Activated CD4-positive, alpha-beta T cell treated with anti-CD3 and anti-CD28 coated beads, Interleukin-2, amount 50 U/mL, for 24 hours (primary cell): ENCODE data around the gene UBL7.
A peak's percentile ranks its signal among the peaks of the same experiment; 100 is the strongest.

ENCODE experiments used
- DNase-seq, 2 donors: peaks; one replicate each; pipeline ENCODE4 v3.0.0-alpha.2; 2020; ENCODE audit warnings: low read depth in 1 of 2, low spot score in 1 of 2

UBL7 gene

DNA sequence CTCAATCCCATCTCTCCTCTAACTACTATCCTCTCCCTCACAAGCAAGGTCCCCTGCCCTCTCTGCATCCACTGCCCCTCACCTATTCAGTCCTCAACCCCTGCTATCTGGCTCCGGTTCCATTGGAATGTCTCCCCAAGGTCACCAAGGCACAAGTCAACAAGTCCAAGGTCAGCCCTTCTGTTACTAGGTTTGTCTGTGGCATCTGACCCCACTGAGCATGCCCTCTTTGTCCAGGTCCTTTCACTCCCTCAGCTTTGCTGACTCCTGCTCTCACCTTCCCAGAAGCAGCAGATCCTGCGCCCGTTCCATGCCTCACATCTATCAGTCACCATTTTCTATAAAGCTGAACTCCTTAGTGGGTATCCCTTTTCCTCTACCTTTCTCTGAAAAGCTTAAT, 18.9 kb downstream of the UBL7 start:
- DNase-seq, result no peak

DNA sequence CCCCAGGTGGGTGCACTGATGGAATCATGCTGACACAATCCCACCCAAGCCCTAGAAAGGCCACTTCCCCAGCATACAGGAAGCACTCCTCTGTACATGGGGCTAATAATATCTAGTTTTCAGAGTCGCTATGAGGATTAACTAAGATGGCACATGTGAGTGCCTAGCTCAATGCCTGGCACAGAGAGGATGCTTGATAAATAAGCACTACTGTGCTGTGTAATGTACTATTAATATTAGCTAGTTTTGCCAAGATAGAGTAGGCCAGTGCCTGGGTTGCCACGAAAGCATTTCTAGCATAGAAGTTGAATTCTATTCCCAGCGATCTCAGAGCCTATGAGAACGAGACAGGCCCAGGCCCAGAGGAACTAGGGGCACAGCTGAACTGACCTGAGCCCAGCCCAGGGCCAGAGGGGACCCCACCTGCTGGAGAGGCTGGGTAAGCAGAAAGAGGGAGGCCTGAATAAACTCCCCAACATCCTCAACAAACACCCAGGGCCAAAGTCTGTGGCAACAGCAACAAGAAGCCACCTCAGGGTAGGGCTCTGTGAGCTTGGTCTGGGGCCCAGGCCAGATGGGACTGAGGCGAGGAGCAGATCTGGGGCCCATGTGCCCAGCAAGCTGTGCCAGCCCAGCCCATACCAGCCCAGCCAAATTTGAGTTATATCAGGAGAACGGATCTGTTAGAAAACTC, 19.6 kb downstream of the UBL7 start:
- DNase-seq, result no peak

DNA sequence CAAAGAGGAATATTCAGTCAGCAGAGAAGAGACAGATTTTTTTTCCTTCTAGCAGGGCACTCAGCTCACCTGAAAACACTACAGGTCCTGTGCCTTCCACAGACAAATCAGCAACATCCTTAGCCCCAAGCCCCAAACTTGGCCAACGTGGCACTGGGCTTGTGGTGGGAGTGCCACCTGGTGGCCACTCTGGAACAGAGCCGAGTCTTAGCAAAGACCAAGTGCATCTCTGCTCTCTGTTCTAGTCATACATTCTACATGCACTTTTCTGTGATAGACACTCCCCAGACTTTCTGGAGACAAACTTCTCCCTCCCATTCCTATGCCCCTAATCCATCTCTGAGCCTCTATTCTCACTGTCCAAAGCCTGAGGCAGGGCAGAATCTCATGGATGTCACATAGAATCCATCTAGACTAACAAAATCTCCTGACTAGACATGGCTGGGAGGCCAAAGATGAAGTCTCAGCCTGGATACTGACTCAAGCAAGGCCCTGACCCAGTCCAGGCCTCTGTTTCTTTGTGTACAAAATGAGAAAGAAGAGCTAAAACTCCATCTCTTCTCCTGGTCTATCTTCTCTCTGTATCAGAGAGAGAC, 22.1 kb downstream of the UBL7 start:
- peak; percentile 58 to 80 for DNase-seq

DNA sequence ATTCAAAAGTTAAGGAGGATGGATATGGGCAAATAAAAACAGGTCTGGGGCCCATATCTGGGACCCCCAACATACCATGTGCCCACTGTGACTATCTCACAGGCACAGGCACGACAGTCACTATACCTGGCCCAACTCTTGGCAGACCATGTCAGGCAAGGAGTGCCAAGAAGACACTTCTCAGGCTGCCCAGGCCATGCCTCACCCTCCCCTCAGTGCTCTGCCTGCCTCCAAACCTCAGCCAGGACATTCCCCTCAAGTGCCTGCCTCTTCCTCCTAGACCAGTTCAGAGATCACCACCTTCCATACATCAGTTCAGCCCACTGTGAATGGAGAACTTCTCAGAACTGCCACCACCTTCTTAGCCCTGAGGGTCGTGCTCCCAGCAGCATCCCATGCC, 22.8 kb downstream of the UBL7 start:
- no peak for DNase-seq

DNA sequence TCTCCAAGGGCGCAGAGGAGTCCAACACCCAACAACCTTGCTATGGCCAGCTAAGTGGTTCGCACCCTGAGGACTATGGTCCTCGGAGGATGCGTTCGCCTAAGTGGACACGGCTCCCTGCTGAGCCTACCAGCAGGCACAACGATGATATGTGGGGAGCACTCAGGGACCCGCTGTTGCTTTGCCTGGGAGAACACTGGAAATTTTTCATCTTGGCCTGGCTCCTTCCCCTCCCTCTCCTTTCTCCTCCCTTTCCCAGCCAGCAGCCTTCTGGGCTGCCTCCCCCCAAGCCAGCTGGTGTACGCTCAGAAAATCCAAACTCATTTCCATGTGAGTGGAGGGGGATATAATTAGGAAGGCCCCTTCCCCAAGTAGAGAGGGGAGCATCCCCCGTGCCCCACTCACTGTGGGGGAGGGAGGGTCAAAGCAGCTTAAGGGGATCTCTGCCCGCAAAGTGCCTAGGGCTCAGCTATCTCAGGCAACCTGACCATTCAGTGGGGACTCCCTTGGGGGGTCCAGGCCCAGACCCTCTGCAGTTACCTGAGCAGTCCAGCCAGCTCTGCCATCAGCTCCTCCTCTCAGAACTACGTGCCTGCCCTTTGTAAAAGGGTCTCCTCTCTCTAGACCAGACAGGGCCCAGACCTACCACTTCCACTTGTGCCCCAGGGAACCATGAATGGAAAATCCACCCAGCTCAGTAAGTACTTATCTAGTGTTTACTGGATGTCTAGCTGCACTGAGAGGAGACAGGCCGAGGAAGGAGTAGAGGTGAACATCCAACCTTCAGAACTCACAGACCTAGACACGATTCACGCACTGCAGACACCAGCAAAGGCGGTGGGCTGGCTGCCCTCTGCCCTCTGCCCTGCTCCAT, 26.5 kb downstream of the UBL7 start:
- no peak for DNase-seq

DNA sequence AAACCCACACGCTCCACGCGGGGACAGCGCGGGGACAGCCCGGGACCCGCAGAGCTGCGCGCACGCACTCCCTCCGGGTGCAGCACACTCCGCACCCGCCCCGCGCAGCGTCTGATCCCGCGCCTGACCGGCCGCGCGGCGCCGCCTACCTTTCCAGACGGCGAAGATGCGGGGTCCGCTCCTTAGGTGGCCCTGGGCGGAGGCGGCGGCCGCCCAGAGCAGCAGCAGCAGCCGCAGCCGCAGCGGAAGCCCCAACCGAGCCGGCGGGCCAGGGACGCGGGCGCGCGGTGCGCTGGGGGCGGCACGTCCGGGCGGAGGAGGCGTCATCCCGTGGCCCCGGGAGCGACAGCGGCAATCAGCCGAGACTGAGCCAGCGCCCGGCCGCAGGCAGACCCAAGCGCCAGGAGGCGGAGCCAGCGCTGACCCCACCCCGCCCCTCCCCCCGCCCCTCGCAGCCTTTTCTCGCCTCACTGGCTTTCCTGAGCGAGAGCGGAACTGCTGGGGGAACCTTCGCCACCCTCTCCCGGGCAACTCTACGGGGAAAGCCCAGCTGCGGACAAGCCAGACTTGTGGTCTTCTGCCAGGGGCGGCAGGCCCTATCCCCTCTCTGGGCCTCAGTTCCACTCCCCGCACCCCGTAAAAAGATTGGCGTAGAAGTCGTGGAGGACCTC, 27.2 kb downstream of the UBL7 start, which contains the start of gene SEMA7A:
Gene SEMA7A, minus strand, starts transcription at position 367 of the 671 bp plus-strand sequence. Its CDS starts 40 bp downstream, at position 327.
- DNase-seq, result peak; percentile 59 to 69

DNA sequence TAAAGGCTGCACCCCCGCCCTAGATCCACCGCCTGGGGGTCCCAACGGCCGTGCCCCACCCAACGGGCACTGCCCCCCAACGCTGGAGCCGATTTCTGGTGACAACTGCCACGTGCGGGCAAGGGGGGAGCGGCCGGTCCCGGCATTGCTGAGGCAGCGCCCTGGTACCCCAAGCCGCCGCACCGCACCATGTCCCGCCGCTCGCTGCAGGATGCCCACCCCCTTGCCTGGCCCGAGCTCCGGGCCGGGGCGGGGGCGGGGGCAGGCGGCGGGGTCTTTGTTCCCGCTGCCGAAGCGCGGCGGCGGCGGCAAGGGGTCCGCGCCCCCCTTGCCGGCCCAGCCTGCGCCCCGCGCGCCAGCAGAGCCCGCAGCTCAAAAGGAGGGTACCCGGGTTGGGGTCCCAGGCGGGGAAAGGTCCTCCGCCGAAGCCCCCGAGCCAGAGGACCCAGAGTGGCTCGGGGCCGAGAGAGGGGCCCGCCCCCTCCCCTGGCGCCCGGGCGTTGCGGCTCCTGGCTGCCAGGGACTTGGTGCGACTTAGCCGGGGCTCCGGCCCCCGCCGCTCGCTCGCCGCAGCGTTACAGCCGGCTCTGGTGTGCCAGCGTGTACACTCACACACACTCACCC, 27.9 kb downstream of the UBL7 start:
- no peak for DNase-seq

DNA sequence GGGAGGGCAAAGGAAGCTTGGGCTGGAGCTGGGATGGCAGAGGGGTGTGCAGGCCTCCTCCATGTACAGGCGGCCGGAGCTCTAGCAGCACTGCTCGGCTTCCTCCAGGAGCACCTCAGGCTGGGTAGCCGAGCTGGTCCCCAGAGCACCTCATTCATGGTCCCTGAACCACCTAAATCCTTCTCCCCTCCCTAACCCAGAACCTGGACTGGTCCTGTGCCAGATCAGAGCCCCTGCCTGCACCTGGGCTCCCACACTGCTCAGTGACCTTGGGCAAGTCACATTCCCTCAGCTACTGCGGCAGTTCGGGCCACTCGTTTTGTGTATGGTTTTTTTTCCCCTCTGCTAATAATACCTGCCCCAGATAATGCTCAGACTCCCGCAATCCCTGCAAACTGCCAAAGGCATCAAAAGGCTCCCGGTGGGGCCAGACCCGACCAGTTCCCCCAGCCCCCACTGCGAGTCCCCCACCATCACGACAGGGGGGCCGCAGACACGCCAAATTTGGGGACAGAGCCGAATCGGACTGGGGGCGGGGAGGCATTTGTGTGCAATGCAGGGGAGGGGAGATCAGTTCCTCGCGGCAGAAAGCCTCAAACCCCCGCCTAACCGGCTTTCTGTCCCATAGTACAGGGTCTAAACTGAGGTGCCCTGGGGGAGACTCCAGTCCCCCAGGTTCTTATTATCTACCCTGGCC, 28.5 kb downstream of the UBL7 start:
- DNase-seq, result no peak

DNA sequence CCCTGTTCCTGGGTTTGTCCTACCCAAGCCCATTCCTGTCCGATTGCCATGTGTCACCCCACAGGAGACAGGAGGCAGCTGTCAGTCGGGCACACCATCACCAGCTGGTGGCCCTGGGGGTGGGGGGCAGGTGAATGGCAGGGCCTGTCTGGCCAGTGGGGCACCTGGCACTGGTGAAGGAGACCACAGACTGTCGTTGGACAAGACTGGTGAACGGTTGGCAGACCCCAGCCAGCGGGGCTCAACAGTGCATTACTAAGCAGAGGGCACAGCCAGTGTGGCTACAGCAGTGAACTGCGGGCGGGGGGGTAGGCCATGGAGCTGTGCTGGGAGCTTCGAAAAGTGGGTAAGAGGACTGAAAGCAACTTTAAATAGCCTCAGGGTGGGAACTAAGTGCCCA, 29.3 kb downstream of the UBL7 start:
- DNase-seq, result no peak

DNA sequence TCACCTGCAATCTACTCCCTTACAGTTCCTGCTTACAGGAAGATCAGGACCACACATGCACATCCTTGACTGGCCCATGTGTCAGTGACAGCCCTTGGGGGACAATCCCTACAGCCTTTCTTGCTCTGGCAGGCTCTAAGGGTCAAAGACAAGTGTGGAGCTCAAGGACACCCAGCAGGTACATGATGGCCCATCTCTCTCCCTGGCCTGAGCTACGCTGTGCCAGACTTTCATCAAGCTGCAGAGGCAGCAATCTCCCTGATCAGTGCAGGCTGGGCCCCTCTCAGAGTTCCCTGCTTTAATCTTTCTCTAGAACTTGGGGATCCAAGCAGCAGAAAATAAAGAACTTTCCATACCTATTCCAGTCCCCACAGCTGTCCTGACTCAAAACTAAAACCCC, 29.8 kb downstream of the UBL7 start:
- no peak for DNase-seq

DNA sequence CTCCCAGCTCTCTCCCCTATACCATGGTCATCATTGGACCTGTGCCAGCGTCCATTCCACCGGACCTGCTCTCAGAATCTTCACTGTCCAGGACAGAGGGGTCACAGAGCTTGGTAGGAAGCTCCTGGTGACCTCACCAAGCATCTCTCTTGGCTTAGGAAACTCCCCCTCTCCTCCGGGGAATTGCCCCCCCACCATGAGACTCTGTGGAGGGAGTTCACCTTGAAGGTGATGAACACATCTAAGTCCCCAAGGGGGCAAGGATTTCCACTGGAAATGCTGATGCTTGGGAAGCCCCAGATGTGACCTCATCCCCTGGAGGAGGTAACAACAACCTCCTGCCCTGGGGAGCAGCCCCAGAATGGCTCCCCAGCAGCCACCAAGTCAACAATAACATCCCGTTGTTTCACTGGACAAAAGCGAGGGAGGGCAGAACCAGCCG, 30.4 kb downstream of the UBL7 start:
- DNase-seq, result no peak

DNA sequence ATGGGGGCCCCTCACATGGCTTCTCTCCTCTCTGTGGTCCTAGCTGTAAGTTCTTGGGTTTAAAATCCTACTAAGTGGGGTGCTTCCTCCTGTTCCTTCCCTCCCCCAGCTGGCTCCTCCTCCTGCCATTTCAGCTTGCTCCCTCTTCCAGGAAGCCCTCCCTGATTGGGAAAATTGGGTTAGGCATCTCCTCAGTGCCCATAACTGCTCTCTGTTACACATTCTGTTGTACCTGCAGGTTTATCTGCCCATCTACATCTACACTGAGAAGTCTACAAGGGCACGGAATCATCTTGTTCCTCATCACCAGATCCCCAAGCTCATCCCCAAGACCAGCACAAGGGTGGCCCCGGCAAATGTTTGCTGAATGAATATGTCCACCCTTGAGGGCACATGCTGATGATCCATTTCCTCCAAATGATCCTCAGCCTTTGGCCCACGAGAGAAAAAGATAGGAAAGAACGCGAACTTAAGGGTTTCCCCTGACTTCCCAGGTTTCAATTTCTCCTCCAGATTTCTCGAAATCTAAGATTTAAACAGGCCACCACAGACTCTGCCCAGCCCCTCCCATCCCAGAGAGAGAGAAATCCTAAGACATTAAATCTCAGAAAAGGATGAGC, 31.1 kb downstream of the UBL7 start:
- no peak for DNase-seq

DNA sequence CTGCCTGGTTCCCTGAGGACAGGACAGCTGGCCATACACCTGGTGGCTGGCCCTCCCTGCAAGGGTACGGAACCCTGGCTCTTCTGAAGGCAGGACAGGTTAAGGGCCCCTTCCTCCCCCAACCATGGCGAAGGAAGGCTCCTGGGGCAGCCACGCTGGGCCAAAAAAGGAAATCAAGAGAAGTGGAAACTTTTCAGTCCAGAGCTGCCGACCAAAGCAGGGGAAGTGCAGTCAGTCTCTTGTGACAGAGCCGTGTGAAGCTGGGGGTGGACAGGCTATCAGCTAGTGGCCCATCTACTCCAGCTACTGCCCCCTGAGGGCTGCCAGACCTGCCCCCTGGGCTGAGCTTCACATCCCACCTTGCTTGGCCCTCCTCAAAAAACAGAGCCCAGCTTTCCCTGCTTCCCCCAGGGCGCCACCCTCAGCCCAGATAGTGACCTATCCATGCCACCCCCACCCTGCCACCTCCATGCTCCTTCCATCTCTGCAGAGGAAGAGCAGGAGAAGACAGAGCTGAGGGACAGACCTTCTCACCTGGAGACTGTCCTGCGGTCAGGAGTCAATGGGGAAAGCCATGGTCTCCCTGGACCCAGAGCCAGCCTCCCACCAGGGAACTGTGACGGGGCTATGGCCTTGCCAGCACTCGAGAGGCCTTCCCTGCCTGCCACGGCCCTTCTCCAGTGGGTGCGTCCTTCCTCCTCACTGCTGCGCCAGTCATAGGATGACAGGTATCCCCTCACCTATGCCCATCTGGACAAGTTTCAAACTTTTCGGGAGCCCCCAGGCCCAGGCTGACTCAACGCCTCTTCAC, 31.8 kb downstream of the UBL7 start:
- no peak for DNase-seq

DNA sequence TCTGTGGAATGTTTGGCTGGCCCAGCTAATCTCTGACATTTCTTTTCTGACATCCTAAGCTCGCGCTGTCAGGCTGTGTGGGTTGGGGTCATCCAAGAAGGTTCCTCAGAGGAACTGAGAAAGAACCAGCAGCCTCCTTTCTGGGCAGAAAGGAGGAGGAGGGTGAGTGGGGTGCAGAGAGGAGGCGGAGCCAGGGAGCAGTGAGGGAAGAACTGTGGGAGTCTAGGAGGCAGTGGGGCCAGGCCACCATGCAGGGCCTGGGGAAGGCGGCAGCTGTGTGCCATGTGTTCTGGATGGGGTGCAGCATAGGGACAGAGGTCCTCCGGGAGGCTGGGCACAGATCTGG, 32.5 kb downstream of the UBL7 start:
- no peak for DNase-seq

DNA sequence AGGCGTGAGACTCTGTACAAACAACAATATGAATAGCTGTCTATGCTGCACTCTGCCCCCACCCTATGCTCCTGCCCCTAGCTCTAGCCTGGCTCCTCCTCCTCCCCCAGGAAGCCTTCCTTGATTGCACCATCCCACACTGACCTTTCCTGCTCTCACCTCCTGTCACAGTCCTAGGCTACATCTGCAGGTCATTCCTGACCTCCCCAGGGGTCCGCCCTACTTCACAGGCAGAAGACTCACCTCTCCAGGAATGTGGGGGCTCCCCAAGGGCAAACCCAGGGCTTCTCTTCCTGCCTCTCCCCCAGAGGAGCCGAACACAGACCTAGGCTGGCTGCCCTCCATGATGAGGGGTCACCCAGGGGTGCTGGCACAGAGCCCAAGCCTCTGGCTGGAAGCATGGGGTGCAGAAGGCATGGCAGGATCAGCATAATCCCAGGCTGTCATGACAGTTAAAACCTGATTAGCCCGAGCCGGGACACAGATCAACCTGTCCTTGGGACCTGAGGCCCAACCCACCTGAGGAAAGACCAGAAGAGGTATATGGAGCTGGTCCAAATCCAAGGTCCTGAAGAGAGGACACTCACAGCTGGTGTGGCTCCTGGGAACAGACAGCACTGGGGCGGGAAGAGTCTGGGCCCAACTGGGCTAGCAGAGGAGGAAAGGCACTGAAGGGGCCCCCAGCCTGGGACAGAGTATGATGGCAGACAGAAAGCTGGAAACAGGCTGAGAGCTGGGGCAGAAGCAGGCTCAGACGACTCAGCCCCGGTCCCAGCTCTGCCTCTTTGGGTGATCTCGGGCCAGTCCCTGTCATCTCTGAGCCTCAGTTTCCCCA, 33.1 kb downstream of the UBL7 start:
- DNase-seq, result no peak

DNA sequence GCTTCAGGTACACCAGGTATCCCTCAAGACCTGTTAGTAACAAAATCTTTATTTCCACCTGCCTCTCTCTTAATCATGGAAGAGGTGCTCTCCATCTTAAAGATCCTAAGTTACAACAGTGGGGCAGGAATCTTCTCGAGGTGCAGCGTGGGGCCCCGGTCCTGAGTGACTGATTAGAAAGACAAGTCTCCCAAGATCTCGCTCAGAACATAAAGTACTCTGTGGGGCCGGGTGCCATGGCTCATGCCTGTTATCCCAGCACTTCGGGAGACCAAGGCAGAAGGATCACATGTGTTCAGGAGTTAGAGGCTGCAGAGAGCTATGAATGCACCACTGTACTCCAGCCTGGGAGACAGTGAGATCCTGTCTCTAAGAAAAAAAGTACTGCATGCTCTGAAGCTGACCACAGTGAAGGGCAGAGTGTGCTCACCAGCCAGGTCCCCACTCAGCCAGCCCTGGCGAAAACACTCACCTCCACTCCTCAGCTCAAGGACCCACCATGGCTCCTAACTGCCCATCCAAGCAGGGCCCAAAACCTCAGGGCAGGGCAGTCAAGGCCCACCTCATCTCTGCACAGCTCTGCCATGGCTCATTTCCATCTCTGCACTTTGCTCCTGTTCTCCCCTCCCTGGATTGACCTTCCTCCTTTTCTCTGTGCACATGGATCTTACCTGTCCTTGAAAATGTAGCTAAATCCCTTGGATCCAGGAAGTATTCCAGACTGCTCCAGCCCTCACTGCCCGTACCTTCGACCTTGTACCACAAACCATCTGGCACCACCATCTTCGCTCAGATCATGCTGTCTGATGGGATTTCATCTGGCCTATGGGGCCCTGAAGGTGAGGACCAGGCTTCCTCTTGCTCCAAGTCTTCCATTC, 34.3 kb downstream of the UBL7 start:
- DNase-seq, result no peak

DNA sequence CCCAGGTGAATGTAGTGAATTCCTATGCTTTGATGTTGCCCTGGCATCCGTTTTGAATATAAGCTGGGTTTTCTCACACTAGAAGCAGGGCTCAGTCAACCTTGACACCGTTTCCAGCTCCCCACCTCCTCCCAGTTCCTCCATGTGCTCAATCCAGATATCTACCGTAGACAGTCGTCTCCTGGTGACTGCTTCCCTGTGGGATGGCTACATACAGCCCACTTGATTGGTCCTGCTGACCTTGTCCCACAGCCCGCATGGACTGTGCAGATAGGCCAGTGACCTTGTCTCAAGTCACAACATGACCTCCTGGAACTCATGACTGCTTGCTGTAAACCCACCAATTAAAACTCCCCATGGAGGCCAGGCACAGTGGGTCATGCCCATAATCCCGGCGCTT, 35.3 kb downstream of the UBL7 start:
- DNase-seq, result no peak
